ENCODE measurements around the gene KCNE5. TPM values are rescaled to one million over a fixed set of nuclear protein-coding genes. Genes with fewer than 3 reads are reported as not detected.
"Not testable (repeated sequence)": the region's sequence is repeated elsewhere in the genome, so short reads cannot be mapped to it uniquely, and the experiment has no call there.

KCNE5 gene
- total RNA-seq: not detected

GRCh38 chrX:109624641-109625616, at the start of gene KCNE5:
Gene KCNE5 (minus strand): TSS chrX:109625172. CDS start chrX:109625020, 152 bp downstream.
- Histone ChIP-seq H3K9me3 (no peaks in the 10 kb centered on the region), H3K4me1 (no peaks in the 10 kb centered on the region), H3K4me3 (no peak within 1 kb of the TSS), H3K27ac (no peak within 1 kb of the TSS), H3K36me3 (no peaks in the 10 kb centered on the region), H3K27me3 (no peaks in the 10 kb centered on the region), H3K9ac (ENCODE audit: low read depth in 2 of 2, low read length in 2 of 2) (no peak within 1 kb of the TSS)
- no peak for DNase-seq
- intact Hi-C loops (cut with DNase I): no loop called here
- TF ChIP-seq CTCF (IDR thresholded peaks at IDR 0.05): no peak

- intact Hi-C loops (cut with DNase I): no loop called here
- Histone ChIP-seq H3K36me3 (no peaks in the 10 kb centered on the region), H3K27me3 (no peaks in the 10 kb centered on the region), H3K27ac (no peak overlapping the region), H3K9ac (ENCODE audit: low read depth in 2 of 2, low read length in 2 of 2) (no peak overlapping the region), H3K4me3 (no peak overlapping the region), H3K9me3 (no peaks in the 10 kb centered on the region), H3K4me1 (no peaks in the 10 kb centered on the region)
- DNase-seq: no peak
- TF ChIP-seq CTCF (IDR thresholded peaks at IDR 0.05): no peak
These were observed 47.3 kb upstream of the KCNE5 start for GRCh38 chrX:109672239-109672638.

GRCh38 chrX:109671170-109671569, 46.2 kb upstream of the KCNE5 start:
- H3K9me3 ChIP-seq; H3K9ac ChIP-seq (ENCODE audit: low read depth in 2 of 2, low read length in 2 of 2); intact Hi-C loops (cut with DNase I); H3K4me1 ChIP-seq; H3K27me3 ChIP-seq; H3K36me3 ChIP-seq; H3K4me3 ChIP-seq; H3K27ac ChIP-seq; DNase-seq: not testable (repeated sequence)

GRCh38 chrX:109667986-109668385, 43.0 kb upstream of the KCNE5 start:
- Histone ChIP-seq H3K27me3 (no peaks in the 10 kb centered on the region), H3K9me3 (no peaks in the 10 kb centered on the region), H3K36me3 (no peaks in the 10 kb centered on the region), H3K27ac (no peak overlapping the region), H3K9ac (ENCODE audit: low read depth in 2 of 2, low read length in 2 of 2) (no peak overlapping the region), H3K4me3 (no peak overlapping the region), H3K4me1 (no peaks in the 10 kb centered on the region)
- intact Hi-C loops (cut with DNase I): no loop called here
- TF ChIP-seq CTCF (IDR thresholded peaks at IDR 0.05): no peak
- no peak for DNase-seq

GRCh38 chrX:109660435-109661143, 35.6 kb upstream of the KCNE5 start:
- Histone ChIP-seq H3K4me3 (no peak overlapping the region), H3K9ac (ENCODE audit: low read depth in 2 of 2, low read length in 2 of 2) (no peak overlapping the region), H3K27me3 (no peaks in the 10 kb centered on the region), H3K9me3 (no peaks in the 10 kb centered on the region), H3K36me3 (no peaks in the 10 kb centered on the region), H3K27ac (no peak overlapping the region), H3K4me1 (no peaks in the 10 kb centered on the region)
- intact Hi-C loops (cut with DNase I): no loop called here
- no peak for TF ChIP-seq CTCF (IDR thresholded peaks at IDR 0.05)
- DNase-seq: no peak
